Neural cell (in vitro differentiated cells): ENCODE data around the gene BLM. TPM values are rescaled to one million over a fixed set of nuclear protein-coding genes. Genes with fewer than 3 reads are reported as not detected.

Source experiments
- H2AFZ ChIP-seq: fragments of 200-600, 300-800 bp; sonication (generic), shearing (Covaris generic); 2 replicates; pipeline ENCODE4 v1.6.0; 2014; ENCODE audit warnings: low read depth, mild to moderate bottlenecking, antibody characterized with exemption, low read length, moderate library complexity
- H3F3A ChIP-seq: fragments of 200-600 bp; shearing (Covaris generic); 2 replicates; pipeline ENCODE4 v1.6.1; 2016; ENCODE audit warnings: mild to moderate bottlenecking, moderate library complexity, mixed read lengths, antibody characterized with exemption, low read length; ENCODE audit not compliant: insufficient read depth, poor library complexity, severe bottlenecking
- H3K27ac ChIP-seq: fragments of 200-600, 300-800 bp; sonication (generic), shearing (Covaris generic); 2 replicates; pipeline ENCODE4 v1.5.1; 2014; ENCODE audit warnings: mild to moderate bottlenecking, low read length, moderate library complexity
- H3K27me3 ChIP-seq: fragments of 300-800, 200-600 bp; sonication (generic), shearing (Covaris generic); 2 replicates; pipeline ENCODE4 v1.6.0; 2014; ENCODE audit warnings: mild to moderate bottlenecking, low read depth, low read length, moderate library complexity; ENCODE audit not compliant: insufficient read depth
- H3K36me3 ChIP-seq: fragments of 300-800, 200-600 bp; sonication (generic), shearing (Covaris generic); 2 replicates; pipeline ENCODE4 v1.5.1; 2014; ENCODE audit warnings: mild to moderate bottlenecking, antibody characterized with exemption, low read length, moderate library complexity; ENCODE audit not compliant: insufficient read depth
- H3K4me2 ChIP-seq: fragments of 300-800, 200-600 bp; sonication (generic), shearing (Covaris generic); 2 replicates; pipeline ENCODE4 v1.6.0; 2014; ENCODE audit warnings: mild to moderate bottlenecking, low read length
- H3K4me3 ChIP-seq: fragments of 300-800, 200-600 bp; sonication (generic), shearing (Covaris generic); 2 replicates; pipeline ENCODE4 v1.5.1; 2014; ENCODE audit warnings: mild to moderate bottlenecking, low read length, moderate library complexity
- H3K79me2 ChIP-seq: fragments of 200-600 bp; shearing (Covaris generic); replicated peaks from 2 replicates; pipeline ENCODE4 v1.6.0; 2014; ENCODE audit warnings: mild to moderate bottlenecking, low read length, moderate library complexity; ENCODE audit not compliant: insufficient read depth
- H3K9ac ChIP-seq: fragments of 300-800, 200-600 bp; sonication (generic), shearing (Covaris generic); 2 replicates; pipeline ENCODE4 v1.6.1; 2016; ENCODE audit warnings: mild to moderate bottlenecking, low read length, mixed read lengths
- H3K9me2 ChIP-seq: fragments of 200-600 bp; shearing (Covaris generic); 2 replicates; pipeline ENCODE4 v1.6.1; 2016; ENCODE audit warnings: mild to moderate bottlenecking, low read length, mixed read lengths; ENCODE audit not compliant: insufficient read depth
- H3K9me3 ChIP-seq: fragments of 200-600, 300-800 bp; sonication (generic), shearing (Covaris generic); 2 replicates; pipeline ENCODE4 v1.6.1; 2016; ENCODE audit warnings: mild to moderate bottlenecking, mixed run types, low read length, moderate library complexity, mixed read lengths
- H4K20me1 ChIP-seq: fragments of 200-600 bp; shearing (Covaris generic); 2 replicates; pipeline ENCODE4 v1.6.1; 2016; ENCODE audit warnings: mild to moderate bottlenecking, mixed run types; ENCODE audit not compliant: insufficient read depth
- EP300 ChIP-seq: fragments of 450-650 bp; conservative IDR thresholded peaks from 2 replicates; pipeline ENCODE4 v1.6.1; 2014; ENCODE audit warnings: antibody characterized with exemption, mild to moderate bottlenecking, moderate library complexity; ENCODE audit not compliant: poor library complexity, severe bottlenecking
- EZH2 ChIP-seq: fragments of 200-600, 300-800 bp; shearing (Covaris generic), sonication (generic); IDR thresholded peaks from 2 replicates; pipeline ENCODE4 v1.6.1; 2014; ENCODE audit warnings: antibody characterized with exemption, low read length, borderline replicate concordance, mild to moderate bottlenecking; ENCODE audit not compliant: insufficient read depth, poor library complexity, severe bottlenecking
- MXI1 ChIP-seq: fragments of 450-650 bp; conservative IDR thresholded peaks from 2 replicates; pipeline ENCODE4 v1.6.1; 2014; ENCODE audit warnings: antibody characterized with exemption, mild to moderate bottlenecking; ENCODE audit not compliant: poor library complexity, severe bottlenecking
- POLR2AphosphoS5 ChIP-seq: IDR thresholded peaks from 2 replicates; pipeline ENCODE4 v1.6.1; 2012
- RAD21 ChIP-seq: fragments of 450-650 bp; conservative IDR thresholded peaks from 2 replicates; pipeline ENCODE4 v1.6.1; 2014; ENCODE audit warnings: antibody characterized with exemption, mild to moderate bottlenecking, moderate library complexity
- SMC3 ChIP-seq: fragments of 450-650 bp; conservative IDR thresholded peaks from 2 replicates; pipeline ENCODE4 v1.6.1; 2014; ENCODE audit warnings: antibody characterized with exemption, mild to moderate bottlenecking, moderate library complexity; ENCODE audit not compliant: poor library complexity
- TAF1 ChIP-seq: IDR thresholded peaks from 2 replicates; pipeline ENCODE4 v1.6.1; 2012; ENCODE audit warnings: low read depth
- polyA plus RNA-seq: library from polyadenylated mRNA; depleted of rRNA; stranded (reverse); fragments of >200 nt; gene quantifications from 2 replicates; pipeline ENCODE4 v1.2.3, GENCODE V29; 2014
- TF ChIP-seq, protein P1 (sequence below): fragments of 450-650 bp; IDR thresholded peaks from 2 replicates; pipeline ENCODE4 v1.5.1; 2014; ENCODE audit warnings: antibody characterized with exemption, mild to moderate bottlenecking, moderate library complexity; ENCODE audit not compliant: poor library complexity, severe bottlenecking
- TF ChIP-seq, protein P2 (sequence below): IDR thresholded peaks from 2 replicates; pipeline ENCODE4 v1.6.1; 2012; ENCODE audit warnings: borderline replicate concordance

The BLM gene
- polyA plus RNA-seq, 1 donor from 2014 or later = 4.5 TPM

DNA sequence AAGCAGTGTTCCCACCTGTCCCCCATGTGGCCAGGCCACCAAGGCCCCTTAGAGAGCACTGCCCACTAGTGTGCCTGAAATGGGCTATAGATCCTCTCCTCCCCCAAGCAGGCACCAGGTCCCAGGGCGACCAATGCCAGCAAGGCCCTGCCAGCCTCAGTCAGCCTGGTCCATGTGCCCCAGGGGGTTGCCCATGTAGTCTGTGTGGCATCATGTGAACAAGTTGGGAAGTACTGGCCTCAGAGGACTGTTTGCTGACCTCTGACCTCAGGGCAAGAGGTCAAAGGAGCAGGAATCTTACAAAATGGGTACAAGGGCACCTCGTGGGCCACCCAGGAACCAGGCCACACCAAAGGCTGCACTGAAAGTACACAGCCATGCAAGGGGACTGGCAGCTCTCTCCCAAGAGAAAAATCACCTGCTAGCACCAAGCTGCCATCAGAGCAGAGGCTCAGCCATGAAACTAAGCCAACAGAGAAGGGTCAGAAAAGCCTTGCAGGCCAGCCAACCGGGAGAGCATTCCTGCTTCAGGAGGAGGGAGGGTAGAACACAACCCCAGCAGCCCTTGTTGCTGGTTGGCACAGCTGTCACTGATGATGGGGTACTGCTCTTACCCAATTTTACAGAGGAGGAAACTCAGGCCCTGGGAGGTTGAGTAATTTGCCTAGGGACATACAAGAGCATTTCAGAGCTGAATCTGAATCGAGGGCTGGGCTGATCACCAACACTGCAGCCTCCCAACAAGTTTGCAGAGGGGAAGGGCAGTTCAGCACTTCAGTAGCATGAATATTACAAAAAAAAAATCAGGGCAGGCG is 146.0 kb downstream of the BLM start:
- no peaks in the 10 kb centered on the region for H3F3A ChIP-seq
- no peaks in the 10 kb centered on the region for H3K9me3 ChIP-seq
- H3K9ac ChIP-seq = no peak overlapping the region
- H2AFZ ChIP-seq = no peak overlapping the region
- H3K9me2 ChIP-seq = no peaks in the 10 kb centered on the region
- H3K4me3 ChIP-seq = no peak overlapping the region
- H3K27ac ChIP-seq = no peak overlapping the region
- H3K4me2 ChIP-seq = no peak overlapping the region
- no peaks in the 10 kb centered on the region for H3K79me2 ChIP-seq
- no peak for TF ChIP-seq POLR2AphosphoS5
- TF ChIP-seq RAD21 = no peak
- TF ChIP-seq, protein P1, sequence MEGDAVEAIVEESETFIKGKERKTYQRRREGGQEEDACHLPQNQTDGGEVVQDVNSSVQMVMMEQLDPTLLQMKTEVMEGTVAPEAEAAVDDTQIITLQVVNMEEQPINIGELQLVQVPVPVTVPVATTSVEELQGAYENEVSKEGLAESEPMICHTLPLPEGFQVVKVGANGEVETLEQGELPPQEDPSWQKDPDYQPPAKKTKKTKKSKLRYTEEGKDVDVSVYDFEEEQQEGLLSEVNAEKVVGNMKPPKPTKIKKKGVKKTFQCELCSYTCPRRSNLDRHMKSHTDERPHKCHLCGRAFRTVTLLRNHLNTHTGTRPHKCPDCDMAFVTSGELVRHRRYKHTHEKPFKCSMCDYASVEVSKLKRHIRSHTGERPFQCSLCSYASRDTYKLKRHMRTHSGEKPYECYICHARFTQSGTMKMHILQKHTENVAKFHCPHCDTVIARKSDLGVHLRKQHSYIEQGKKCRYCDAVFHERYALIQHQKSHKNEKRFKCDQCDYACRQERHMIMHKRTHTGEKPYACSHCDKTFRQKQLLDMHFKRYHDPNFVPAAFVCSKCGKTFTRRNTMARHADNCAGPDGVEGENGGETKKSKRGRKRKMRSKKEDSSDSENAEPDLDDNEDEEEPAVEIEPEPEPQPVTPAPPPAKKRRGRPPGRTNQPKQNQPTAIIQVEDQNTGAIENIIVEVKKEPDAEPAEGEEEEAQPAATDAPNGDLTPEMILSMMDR = no peak
- TF ChIP-seq, protein P2, sequence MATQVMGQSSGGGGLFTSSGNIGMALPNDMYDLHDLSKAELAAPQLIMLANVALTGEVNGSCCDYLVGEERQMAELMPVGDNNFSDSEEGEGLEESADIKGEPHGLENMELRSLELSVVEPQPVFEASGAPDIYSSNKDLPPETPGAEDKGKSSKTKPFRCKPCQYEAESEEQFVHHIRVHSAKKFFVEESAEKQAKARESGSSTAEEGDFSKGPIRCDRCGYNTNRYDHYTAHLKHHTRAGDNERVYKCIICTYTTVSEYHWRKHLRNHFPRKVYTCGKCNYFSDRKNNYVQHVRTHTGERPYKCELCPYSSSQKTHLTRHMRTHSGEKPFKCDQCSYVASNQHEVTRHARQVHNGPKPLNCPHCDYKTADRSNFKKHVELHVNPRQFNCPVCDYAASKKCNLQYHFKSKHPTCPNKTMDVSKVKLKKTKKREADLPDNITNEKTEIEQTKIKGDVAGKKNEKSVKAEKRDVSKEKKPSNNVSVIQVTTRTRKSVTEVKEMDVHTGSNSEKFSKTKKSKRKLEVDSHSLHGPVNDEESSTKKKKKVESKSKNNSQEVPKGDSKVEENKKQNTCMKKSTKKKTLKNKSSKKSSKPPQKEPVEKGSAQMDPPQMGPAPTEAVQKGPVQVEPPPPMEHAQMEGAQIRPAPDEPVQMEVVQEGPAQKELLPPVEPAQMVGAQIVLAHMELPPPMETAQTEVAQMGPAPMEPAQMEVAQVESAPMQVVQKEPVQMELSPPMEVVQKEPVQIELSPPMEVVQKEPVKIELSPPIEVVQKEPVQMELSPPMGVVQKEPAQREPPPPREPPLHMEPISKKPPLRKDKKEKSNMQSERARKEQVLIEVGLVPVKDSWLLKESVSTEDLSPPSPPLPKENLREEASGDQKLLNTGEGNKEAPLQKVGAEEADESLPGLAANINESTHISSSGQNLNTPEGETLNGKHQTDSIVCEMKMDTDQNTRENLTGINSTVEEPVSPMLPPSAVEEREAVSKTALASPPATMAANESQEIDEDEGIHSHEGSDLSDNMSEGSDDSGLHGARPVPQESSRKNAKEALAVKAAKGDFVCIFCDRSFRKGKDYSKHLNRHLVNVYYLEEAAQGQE = no peak
- no peaks in the 10 kb centered on the region for H4K20me1 ChIP-seq
- H3K36me3 ChIP-seq = no peaks in the 10 kb centered on the region
- no peaks in the 10 kb centered on the region for H3K27me3 ChIP-seq

DNA sequence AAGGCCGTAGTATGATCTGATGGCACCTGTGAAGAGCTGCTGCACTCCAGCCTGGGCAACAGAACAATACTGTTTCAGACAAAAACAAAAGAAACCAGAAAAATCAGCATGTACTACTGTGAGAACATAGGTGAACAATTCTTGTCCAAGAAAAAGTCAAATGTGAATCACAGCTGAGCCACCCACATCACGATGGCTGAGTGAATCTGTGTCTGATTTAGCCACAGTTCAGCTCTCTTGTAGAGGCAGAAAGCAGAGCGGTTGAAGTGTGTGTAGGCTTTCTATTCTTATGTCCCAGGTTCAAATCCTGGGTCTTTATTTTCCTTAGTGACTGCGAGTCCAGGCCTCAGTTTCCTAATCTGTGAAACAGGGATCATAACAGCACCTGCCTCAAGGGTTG is 146.8 kb downstream of the BLM start:
- H3F3A ChIP-seq = no peaks in the 10 kb centered on the region
- no peak overlapping the region for H3K9ac ChIP-seq
- H3K9me3 ChIP-seq = no peaks in the 10 kb centered on the region
- no peaks in the 10 kb centered on the region for H3K27me3 ChIP-seq
- H3K4me2 ChIP-seq = no peak overlapping the region
- no peak overlapping the region for H2AFZ ChIP-seq
- H3K27ac ChIP-seq = no peak overlapping the region
- no peak for TF ChIP-seq EP300
- no peak for TF ChIP-seq EZH2
- no peak for TF ChIP-seq TAF1
- no peak for TF ChIP-seq SMC3
- TF ChIP-seq, protein P2 = no peak
- TF ChIP-seq MXI1 = no peak
- no peak for TF ChIP-seq POLR2AphosphoS5
- TF ChIP-seq, protein P1 = no peak
- TF ChIP-seq RAD21 = no peak
- H3K79me2 ChIP-seq = no peaks in the 10 kb centered on the region
- H4K20me1 ChIP-seq = no peaks in the 10 kb centered on the region
- no peak overlapping the region for H3K4me3 ChIP-seq
- no peaks in the 10 kb centered on the region for H3K36me3 ChIP-seq
- no peaks in the 10 kb centered on the region for H3K9me2 ChIP-seq
